GM12875 (cell line): ENCODE measurements around the gene NR1D2.

Experiments used
- H3K4me3 ChIP-seq: one replicate; pipeline ENCODE4 v1.5.1; 2011; ENCODE audit warnings: low read depth, low read length, control low read depth
- CTCF ChIP-seq: IDR thresholded peaks from 2 replicates; pipeline ENCODE4 v1.5.1; 2011; ENCODE audit warnings: low read depth, mild to moderate bottlenecking, control low read depth, inconsistent platforms, low read length, moderate library complexity, borderline replicate concordance; ENCODE audit not compliant: insufficient read depth

Gene NR1D2

GRCh38 chr3:23932571-23932970 is 12.5 kb upstream of the NR1D2 start:
- no peak overlapping the region for H3K4me3 ChIP-seq
- TF ChIP-seq CTCF, result no peak

- no peak for TF ChIP-seq CTCF
Measured at GRCh38 chr3:23934253-23934652, 10.8 kb upstream of the NR1D2 start.

GRCh38 chr3:23937296-23937695 is 7.8 kb upstream of the NR1D2 start:
- no peak overlapping the region for H3K4me3 ChIP-seq
- TF ChIP-seq CTCF, result no peak

More at GRCh38 chr3:23934253-23934652, 10.8 kb upstream of the NR1D2 start:
- no peak overlapping the region for H3K4me3 ChIP-seq

GRCh38 chr3:23938688-23939087 is 6.4 kb upstream of the NR1D2 start:
- no peak overlapping the region for H3K4me3 ChIP-seq
- TF ChIP-seq CTCF, result no peak

- TF ChIP-seq CTCF, result no peak
- no peak overlapping the region for H3K4me3 ChIP-seq
Measured at GRCh38 chr3:23940775-23941174, 4.3 kb upstream of the NR1D2 start.

GRCh38 chr3:23941440-23941839 is 3.6 kb upstream of the NR1D2 start:
- TF ChIP-seq CTCF, result no peak
- no peak overlapping the region for H3K4me3 ChIP-seq

GRCh38 chr3:23942546-23942945 is 2.5 kb upstream of the NR1D2 start:
- H3K4me3 ChIP-seq, result no peak overlapping the region
- no peak for TF ChIP-seq CTCF
